H1 (cell line): Measurements from ENCODE around the gene NALF2. TPM values are rescaled to one million over a fixed set of nuclear protein-coding genes. Genes with fewer than 3 reads are reported as not detected.

Source experiments
- CTCF ChIA-PET: fragments of 300-600 bp; sonication (Branson Sonifier 250); formaldehyde crosslinking; loops from one replicate; lab custom pipeline; 2021; ENCODE audit not compliant: partially characterized antibody; lab: Charles Lee
- POLR2A ChIA-PET: fragments of 300-600 bp; sonication (Branson Sonifier 250); formaldehyde crosslinking; loops from one replicate; lab custom pipeline; 2021; ENCODE audit warnings: inconsistent platforms; ENCODE audit not compliant: partially characterized antibody; lab: Charles Lee
- DNase-seq, 2 experiments: peaks; one replicate each; pipeline versions ENCODE4 v3.0.0 to v3.0.0-alpha.2; 2010 to 2022; ENCODE audit warnings: low spot score in 2 of 2, low read depth in 1 of 2, mixed read lengths in 1 of 2
- FAIRE-seq: peaks from 2 replicates; lab custom pipeline; 2011; peaks lifted over from hg19 to GRCh38; lab: Jason Lieb, UNC
- H2AFZ ChIP-seq: 2 replicates; pipeline ENCODE4 v1.8.1; 2012; ENCODE audit warnings: low read length, inconsistent platforms
- H2AK5ac ChIP-seq: 2 replicates; pipeline ENCODE4 v1.6.1; 2013; ENCODE audit warnings: low read depth, low read length
- H2BK120ac ChIP-seq: replicated peaks from 2 replicates; pipeline ENCODE3; 2013; ENCODE audit warnings: low read depth, low read length, inconsistent platforms
- H2BK12ac ChIP-seq: 2 replicates; pipeline ENCODE4 v1.6.1; 2013; ENCODE audit warnings: low read depth, low read length
- H2BK15ac ChIP-seq: 2 replicates; pipeline ENCODE4 v1.6.1; 2013; ENCODE audit warnings: low read length
- H2BK20ac ChIP-seq: 2 replicates; pipeline ENCODE4 v1.6.1; 2013; ENCODE audit warnings: low read length
- H2BK5ac ChIP-seq: 2 replicates; pipeline ENCODE4 v1.6.1; 2013; ENCODE audit warnings: low read depth, low read length
- H3K14ac ChIP-seq: 2 replicates; pipeline ENCODE4 v1.6.1; 2013; ENCODE audit warnings: inconsistent platforms; ENCODE audit not compliant: insufficient read length
- H3K18ac ChIP-seq: 2 replicates; pipeline ENCODE4 v1.6.1; 2013; ENCODE audit warnings: low read length; ENCODE audit errors: extremely low read depth
- H3K23ac ChIP-seq: 2 replicates; pipeline ENCODE4 v1.6.1; 2013; ENCODE audit warnings: inconsistent platforms; ENCODE audit not compliant: insufficient read length
- H3K23me2 ChIP-seq: 2 replicates; pipeline ENCODE4 v1.6.1; 2013; ENCODE audit warnings: low read depth, low read length
- H3K27ac ChIP-seq: 2 replicates; pipeline ENCODE4 v1.6.1; 2011; ENCODE audit warnings: low read depth, low read length, inconsistent platforms
- H3K27me3 ChIP-seq, 4 experiments: replicated peaks in 1 of 4; 1 replicate in 1 of 4; 2 replicates in 3 of 4; pipeline versions ENCODE4 v1.6.1 to v1.8.1; 2011 to 2013; ENCODE audit warnings: low read length in 3 of 4, mild to moderate bottlenecking in 3 of 4, inconsistent platforms in 2 of 4, mixed read lengths in 2 of 4, moderate library complexity in 1 of 4; ENCODE audit not compliant: control insufficient read depth in 3 of 4, insufficient read depth in 3 of 4; ENCODE audit errors: extremely low read depth in 1 of 4
- H3K36me3 ChIP-seq, 4 experiments: 2 replicates each; pipeline versions ENCODE4 v1.6.1 to v1.8.1; 2011 to 2013; ENCODE audit warnings: mild to moderate bottlenecking in 4 of 4, low read length in 3 of 4, moderate library complexity in 2 of 4, control low read depth in 1 of 4, inconsistent platforms in 1 of 4; ENCODE audit not compliant: insufficient read depth in 4 of 4, control insufficient read depth in 2 of 4
- H3K4ac ChIP-seq: replicated peaks from 2 replicates; pipeline ENCODE3; 2013; ENCODE audit warnings: low read length, low read depth, mixed read lengths, inconsistent platforms; ENCODE audit not compliant: insufficient read length
- H3K4me1 ChIP-seq, 4 experiments: replicated peaks in 1 of 4; 1 replicate in 1 of 4; 2 replicates in 3 of 4; pipeline versions ENCODE4 v1.6.1 to v1.8.1; 2011 to 2013; ENCODE audit warnings: low read length in 3 of 4, inconsistent platforms in 2 of 4, mixed read lengths in 1 of 4; ENCODE audit not compliant: insufficient read depth in 4 of 4, control insufficient read depth in 3 of 4
- H3K4me2 ChIP-seq, 2 experiments: 2 replicates each; pipeline versions ENCODE4 v1.6.1 to v1.8.1; 2011 to 2013; ENCODE audit warnings: low read depth in 2 of 2, low read length in 2 of 2, control low read depth in 1 of 2, inconsistent platforms in 1 of 2, mild to moderate bottlenecking in 1 of 2; ENCODE audit not compliant: insufficient read depth in 1 of 2
- H3K4me3 ChIP-seq, 4 experiments: fragments of 200-600, 300-600 bp in 1 of 4; sonication (generic), shearing (Covaris generic), sonication (Bioruptor Twin) in 1 of 4; 2 replicates each; pipeline versions ENCODE4 v1.5.1 to v1.8.1; 2011 to 2016; ENCODE audit warnings: low read length in 4 of 4, low read depth in 3 of 4, control low read depth in 2 of 4, inconsistent platforms in 2 of 4, mild to moderate bottlenecking in 2 of 4, mixed read lengths in 1 of 4, moderate library complexity in 1 of 4; ENCODE audit not compliant: insufficient read depth in 2 of 4; ENCODE audit errors: extremely low read depth in 1 of 4
- H3K56ac ChIP-seq: replicated peaks from 2 replicates; pipeline ENCODE3; 2013; ENCODE audit warnings: low read depth, mild to moderate bottlenecking, mixed read lengths, low read length, inconsistent platforms; ENCODE audit not compliant: insufficient read length
- H3K79me1 ChIP-seq: 2 replicates; pipeline ENCODE4 v1.6.1; 2013; ENCODE audit warnings: low read depth, low read length, control low read depth
- H3K79me2 ChIP-seq, 2 experiments: 2 replicates each; pipeline versions ENCODE4 v1.6.1 to v1.8.1; 2012 to 2013; ENCODE audit warnings: low read length in 2 of 2, mild to moderate bottlenecking in 2 of 2, inconsistent platforms in 1 of 2; ENCODE audit not compliant: insufficient read depth in 2 of 2, control insufficient read depth in 1 of 2
- H3K9ac ChIP-seq, 4 experiments: replicated peaks in 1 of 4; 1 replicate in 1 of 4; 2 replicates in 3 of 4; pipeline versions ENCODE4 v1.6.1 to v1.8.1; 2011 to 2013; ENCODE audit warnings: low read depth in 3 of 4, low read length in 3 of 4, control low read depth in 2 of 4, mild to moderate bottlenecking in 2 of 4, moderate library complexity in 2 of 4, inconsistent platforms in 1 of 4; ENCODE audit errors: extremely low read depth in 1 of 4
- H3K9me3 ChIP-seq, 2 experiments: 2 replicates each; pipeline versions ENCODE4 v1.6.1 to v1.8.1; 2012 to 2013; ENCODE audit warnings: mild to moderate bottlenecking in 2 of 2, moderate library complexity in 2 of 2, control low read depth in 1 of 2, inconsistent platforms in 1 of 2, low read depth in 1 of 2, low read length in 1 of 2, mixed read lengths in 1 of 2; ENCODE audit not compliant: insufficient read depth in 2 of 2
- H4K20me1 ChIP-seq, 2 experiments: replicated peaks in 1 of 2; 2 replicates each; pipeline versions ENCODE3 to v1.8.1; 2011 to 2013; ENCODE audit warnings: inconsistent platforms in 2 of 2, low read length in 2 of 2, mild to moderate bottlenecking in 1 of 2; ENCODE audit not compliant: insufficient read depth in 2 of 2, control insufficient read depth in 1 of 2
- H4K5ac ChIP-seq: 2 replicates; pipeline ENCODE4 v1.6.1; 2013; ENCODE audit warnings: low read length, low read depth, mixed read lengths, inconsistent platforms; ENCODE audit not compliant: insufficient read length
- H4K8ac ChIP-seq: 2 replicates; pipeline ENCODE4 v1.8.0; 2013; ENCODE audit warnings: mild to moderate bottlenecking, moderate library complexity, low read length, inconsistent platforms; ENCODE audit not compliant: insufficient read depth; ENCODE audit errors: extremely low read depth
- H4K91ac ChIP-seq: replicated peaks from 2 replicates; pipeline ENCODE3; 2013; ENCODE audit warnings: low read length, mixed read lengths, inconsistent platforms; ENCODE audit not compliant: insufficient read length
- CHD1 ChIP-seq: IDR thresholded peaks from 2 replicates; pipeline ENCODE4 v1.6.1; 2012; ENCODE audit warnings: low read depth, low read length, improper control_type of control experiment
- E2F6 ChIP-seq: IDR thresholded peaks from 2 replicates; pipeline ENCODE4 v1.6.1; 2012; ENCODE audit warnings: inconsistent platforms
- POLR2A ChIP-seq, 2 experiments: IDR thresholded peaks; 1 replicate in 1 of 2; 2 replicates in 1 of 2; pipeline ENCODE4 v1.6.1; 2011; ENCODE audit warnings: low read depth in 2 of 2, low read length in 2 of 2, mild to moderate bottlenecking in 2 of 2; ENCODE audit errors: control extremely low read depth in 1 of 2
- RBBP5 ChIP-seq: IDR thresholded peaks from 2 replicates; pipeline ENCODE4 v1.7.1; 2012; ENCODE audit warnings: low read depth, mild to moderate bottlenecking, inconsistent platforms, low read length, moderate library complexity, borderline replicate concordance
- SIX5 ChIP-seq: IDR thresholded peaks from 2 replicates; pipeline ENCODE4 v1.6.1; 2011; ENCODE audit warnings: mild to moderate bottlenecking, low read depth, low read length
- TCF12 ChIP-seq: IDR thresholded peaks from 2 replicates; pipeline ENCODE4 v1.6.1; 2011; ENCODE audit warnings: low read depth, mild to moderate bottlenecking, low read length
- USF2 ChIP-seq: IDR thresholded peaks from 2 replicates; pipeline ENCODE4 v1.6.1; 2011; ENCODE audit warnings: low read length, improper control_type of control experiment
- YY1 ChIP-seq: IDR thresholded peaks from 2 replicates; pipeline ENCODE4 v1.6.1; 2011; ENCODE audit warnings: low read depth, mild to moderate bottlenecking, low read length
- WGBS, 2 experiments: shearing (Covaris generic) in 1 of 2; methylation state at CpG; one replicate each; pipeline versions ENCODE4 v1.1.6 to v1.1.7; 2013 to 2015; ENCODE audit warnings: low lambda C conversion rate in 2 of 2, mixed read lengths in 2 of 2, inconsistent platforms in 1 of 2, low coverage in 1 of 2, missing lambda C conversion rate in 1 of 2; ENCODE audit not compliant: insufficient replicate concordance in 2 of 2, insufficient coverage in 1 of 2, insufficient read length in 1 of 2; ENCODE audit errors: extremely low coverage in 1 of 2, missing lambda C conversion rate in 1 of 2; 5-methylcytosine and 5-hydroxymethylcytosine counted together
- polyA plus RNA-seq, 7 experiments: library from polyadenylated mRNA; depleted of rRNA in 3 of 7; stranded (reverse) in 5 of 7; unstranded in 2 of 7; fragments of >200 nt in 5 of 7; fragments of 200-250 nt in 2 of 7; gene quantifications; 1 replicate in 5 of 7; 2 replicates in 1 of 7; 4 replicates in 1 of 7; pipeline versions ENCODE4 v1.2.1 to v1.2.3, GENCODE V29; 2011 to 2013; ENCODE audit warnings: missing spikeins in 2 of 7, mixed read lengths in 2 of 7
- total RNA-seq: library from RNA; stranded (reverse); fragmentation: NEBNext Ultra II Directional; extraction: Animal tissue kit (Norgen Biotek cat#: 25700); gene quantifications from 2 replicates; pipeline ENCODE4 v1.2.1, GENCODE V29; 2021

Gene NALF2
- total and polyA plus RNA-seq, 2 of the 8 experiments (the other 6 are each of a cell fraction or from before 2014, with no cell fraction given) = 7.5 to 15.6 TPM

- no peak overlapping the region for H4K5ac ChIP-seq
- no peak overlapping the region for H3K9ac ChIP-seq
- H3K56ac ChIP-seq = no peak overlapping the region
- no peaks in the 10 kb centered on the region for H4K20me1 ChIP-seq
- no peak overlapping the region for H2BK12ac ChIP-seq
- no peak overlapping the region for H2BK15ac ChIP-seq
- H3K18ac ChIP-seq = no peak overlapping the region
- TF ChIP-seq SIX5 (no peak), CHD1 (no peak), YY1 (no peak), RBBP5 (no peak), USF2 (no peak), E2F6 (no peak), POLR2A (IDR thresholded peaks at IDR 0.05; ENCODE audit: control extremely low read depth in 1 of 2, low read depth in 2 of 2, low read length in 2 of 2) (no peak), TCF12 (no peak)
- no peak overlapping the region for H2BK120ac ChIP-seq
- 78% methylated on average over 4 of the region's 6 CpGs; no CpG with 5 or more reads in 1 of the 2 experiments for WGBS, 2 experiments
- H3K27ac ChIP-seq = no peak overlapping the region
- ChIA-PET POLR2A (no interaction called here), CTCF (no interaction called here)
- no peak overlapping the region for H3K4me2 ChIP-seq
- H4K8ac ChIP-seq = no peak overlapping the region
- no peaks in the 10 kb centered on the region for H3K36me3 ChIP-seq
- H2AK5ac ChIP-seq = no peak overlapping the region
- H2BK20ac ChIP-seq = no peak overlapping the region
- H3K4me3 ChIP-seq = no peak overlapping the region
- H2BK5ac ChIP-seq = no peak overlapping the region
- H3K4me1 ChIP-seq = no peaks in the 10 kb centered on the region
- no peak overlapping the region for H2AFZ ChIP-seq
- no peaks in the 10 kb centered on the region for H3K79me1 ChIP-seq
- no peaks in the 10 kb centered on the region for H3K23me2 ChIP-seq
- no peak overlapping the region for H4K91ac ChIP-seq
- no peak overlapping the region for H3K4ac ChIP-seq
- no peaks in the 10 kb centered on the region for H3K27me3 ChIP-seq
- FAIRE-seq = no peak
- H3K14ac ChIP-seq = no peak overlapping the region
- no peaks in the 10 kb centered on the region for H3K79me2 ChIP-seq
- DNase-seq = no peak
- no peaks in the 10 kb centered on the region for H3K9me3 ChIP-seq
- H3K23ac ChIP-seq = no peak overlapping the region
Observed at GRCh38 chrX:69457756-69458155, 46.4 kb upstream of the NALF2 start.
